SHP77 treated with DMSO at 0.1 percent for 48 hours (cell line): Measurements from ENCODE around the gene ME3.
"Not testable (repeated sequence)": the region's sequence is repeated elsewhere in the genome, so short reads cannot be mapped to it uniquely, and the experiment has no call there.

Source experiments
- DNase-seq: peaks from one replicate; lab custom pipeline; 2025; lab: John Stamatoyannopoulos, UW

The ME3 gene

DNA sequence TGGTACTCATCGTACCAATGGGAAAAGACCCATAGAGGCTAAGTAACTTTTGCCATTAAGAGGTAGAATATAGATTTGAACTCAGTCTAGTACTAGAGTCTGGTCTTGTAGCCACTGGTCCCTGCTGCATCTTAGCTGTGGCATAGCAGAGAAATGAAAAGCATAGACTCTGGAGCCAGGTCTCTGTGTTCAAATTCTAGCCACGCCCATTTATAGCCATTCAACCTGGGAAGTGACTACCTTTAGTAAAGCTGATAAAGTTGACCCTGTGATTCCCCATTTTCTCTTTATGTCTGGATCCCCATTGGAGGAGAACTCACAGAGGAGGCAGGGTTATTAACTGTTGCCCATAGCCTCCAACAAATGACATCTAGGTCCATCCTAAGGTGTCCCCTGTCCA lies 113.6 kb downstream of the ME3 start:
- no peak for DNase-seq

- no peak for DNase-seq
Measured at GRCh38 chr11:86558207-86558606, 114.2 kb downstream of the ME3 start.

- DNase-seq: no peak
Measured at GRCh38 chr11:86555866-86556265, 116.5 kb downstream of the ME3 start.

DNA sequence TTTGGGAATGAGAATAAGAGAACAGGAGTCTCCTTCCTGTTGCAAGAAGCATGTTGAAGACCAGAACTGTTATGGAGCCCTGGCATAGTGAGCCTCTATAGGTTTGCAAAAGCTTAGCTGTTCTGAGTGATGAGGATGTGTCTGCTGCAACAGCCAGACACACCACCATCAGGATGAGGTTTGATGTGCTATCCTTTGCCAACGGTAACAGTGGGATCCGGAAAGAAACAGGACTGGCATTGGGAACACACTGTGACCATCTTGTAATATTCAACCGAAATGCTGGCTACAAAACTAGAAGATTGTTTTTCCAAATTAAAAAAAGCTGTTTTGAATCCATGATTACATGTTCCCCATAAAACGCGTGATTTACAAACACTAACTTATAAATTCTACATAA lies 117.0 kb downstream of the ME3 start:
- no peak for DNase-seq

GRCh38 chr11:86553265-86553664 lies 119.2 kb downstream of the ME3 start:
- DNase-seq: no peak

- DNase-seq: no peak
Measured at GRCh38 chr11:86551288-86552092, 120.9 kb downstream of the ME3 start.

- DNase-seq: no peak
Measured at GRCh38 chr11:86550757-86551156, 121.7 kb downstream of the ME3 start.

DNA sequence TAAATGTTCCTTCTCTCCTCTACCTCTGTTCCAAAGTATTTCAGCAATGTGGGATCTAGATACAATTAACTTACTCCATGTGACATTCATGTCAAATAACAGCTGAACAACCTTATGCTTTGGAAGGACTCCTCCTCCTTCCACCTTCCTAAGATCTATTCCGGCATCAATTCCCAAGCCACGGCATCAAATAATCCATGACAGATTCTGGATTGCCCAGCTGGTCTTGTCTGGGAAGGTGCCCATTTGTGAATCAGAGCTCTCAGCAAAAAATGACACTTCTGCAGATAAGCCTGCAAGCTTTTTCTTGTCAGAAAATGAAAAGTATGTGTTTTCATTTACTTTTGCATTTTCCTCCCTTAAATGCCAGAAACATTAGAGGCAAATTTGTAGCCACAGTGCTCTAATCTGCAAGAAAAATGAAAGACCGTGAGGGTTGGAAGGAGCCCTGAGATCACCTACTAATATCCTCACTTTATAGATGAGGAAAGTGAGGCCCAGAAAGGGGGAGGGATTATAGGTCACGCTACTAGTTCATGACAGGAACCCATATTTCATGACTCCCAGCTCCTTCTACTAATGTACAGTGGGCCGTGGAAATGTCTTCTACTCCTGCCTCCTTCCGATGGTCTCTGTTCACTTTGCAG lies 124.0 kb downstream of the ME3 start:
- DNase-seq: no peak

DNA sequence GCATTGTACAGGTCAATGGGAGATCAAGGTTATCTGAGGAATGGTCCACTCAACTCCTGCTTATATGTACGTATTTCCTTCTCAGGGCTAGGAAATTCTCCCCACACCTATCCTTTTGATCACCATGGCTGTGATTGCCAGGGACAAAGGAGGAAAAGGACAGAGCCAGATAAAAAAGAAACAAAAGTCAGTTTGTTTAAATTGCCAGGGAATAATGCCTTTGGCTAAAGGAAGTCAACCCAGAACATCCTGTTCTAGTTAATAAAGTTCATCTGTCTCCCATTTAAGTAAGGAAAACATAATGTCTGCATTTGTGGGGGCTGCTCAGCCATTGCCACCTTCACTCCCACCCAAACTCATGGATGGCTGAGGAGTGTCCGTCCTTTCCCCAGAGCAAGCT lies 124.7 kb downstream of the ME3 start:
- no peak for DNase-seq

- DNase-seq: not testable (repeated sequence)
Measured at GRCh38 chr11:86541299-86541698, 131.1 kb downstream of the ME3 start.

DNA sequence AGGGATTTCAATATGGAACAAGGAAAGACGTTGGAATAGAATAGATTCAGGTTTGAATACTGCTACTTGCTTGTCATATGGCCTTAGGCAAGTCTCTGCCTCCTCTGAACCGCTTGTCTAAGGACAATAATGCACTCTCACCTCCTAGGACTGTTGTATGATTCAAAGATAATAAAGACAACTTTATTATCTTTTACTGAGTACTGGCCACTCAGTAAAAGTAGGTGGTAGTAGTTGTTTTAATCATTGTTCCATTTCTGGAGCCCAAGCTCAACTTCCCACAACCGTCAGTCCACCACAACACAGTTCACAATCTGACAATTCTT lies 134.2 kb downstream of the ME3 start:
- DNase-seq: no peak

DNA sequence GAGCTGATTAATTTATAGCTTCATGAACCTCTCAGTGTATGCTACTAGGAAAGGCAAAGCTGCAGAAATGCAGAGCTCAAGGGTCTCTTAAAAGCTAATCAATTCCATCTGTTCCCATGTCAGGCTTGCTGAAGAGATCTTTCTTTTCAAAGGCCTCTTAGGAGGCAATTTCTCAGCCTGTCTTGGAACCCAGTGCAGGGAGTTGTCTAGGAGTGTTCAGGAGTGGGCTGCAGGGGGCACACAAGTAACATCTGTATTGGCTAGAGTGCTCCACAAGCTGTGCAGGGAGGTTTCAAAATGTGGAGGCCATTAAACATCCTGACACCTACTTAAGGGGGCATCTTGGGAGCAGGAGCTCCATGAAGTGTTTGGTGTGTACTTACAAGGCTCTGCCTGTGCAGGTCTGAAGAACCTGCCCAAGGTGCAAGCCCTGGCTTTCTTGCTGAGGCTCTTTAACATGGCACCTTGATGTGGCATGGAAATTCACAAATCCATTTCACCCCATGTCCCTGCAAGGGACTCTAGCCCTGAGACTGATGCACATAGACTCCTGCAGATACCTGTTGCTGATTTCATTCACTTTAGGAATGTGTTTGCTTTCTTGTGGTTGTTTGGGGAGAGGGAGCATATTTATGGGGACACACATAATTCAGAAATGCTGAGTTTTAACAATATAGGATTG lies 134.7 kb downstream of the ME3 start:
- DNase-seq: no peak

- no peak for DNase-seq
Measured at GRCh38 chr11:86535773-86536172, 136.6 kb downstream of the ME3 start.

DNA sequence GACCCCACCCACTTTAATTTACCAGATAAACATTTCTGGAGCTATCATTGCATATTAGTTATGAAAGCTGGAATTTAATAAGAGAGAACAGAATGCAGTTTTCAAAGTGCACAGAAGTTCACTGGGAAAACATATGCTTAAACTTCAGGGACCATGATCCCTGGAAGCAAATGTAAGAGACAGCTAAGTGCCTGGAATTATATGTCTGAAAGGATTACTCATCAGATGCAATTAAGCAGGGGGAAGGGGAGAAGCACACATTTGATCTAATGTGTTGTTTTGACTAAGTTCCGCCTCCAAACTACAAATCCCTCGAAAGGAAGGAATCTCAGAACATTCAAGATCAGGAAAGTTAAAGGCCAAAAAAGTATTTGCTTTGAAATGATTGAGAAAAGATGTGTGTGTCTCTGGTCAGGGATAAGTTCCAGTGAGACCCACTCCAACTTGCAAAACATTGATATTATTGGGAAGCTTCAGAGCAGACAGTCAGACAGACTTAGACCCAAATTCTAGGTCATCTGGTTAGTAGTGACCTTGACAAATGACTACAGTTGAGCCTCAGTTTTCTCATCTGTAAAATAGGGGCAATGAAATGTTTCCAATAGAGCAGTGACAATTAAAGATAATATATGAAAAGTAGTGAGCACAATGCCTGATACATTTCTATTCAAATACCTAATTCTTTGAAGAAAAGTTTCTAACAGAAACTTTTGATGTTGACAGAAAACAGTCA lies 147.6 kb downstream of the ME3 start:
- DNase-seq: no peak

- no peak for DNase-seq
Measured at GRCh38 chr11:86523738-86524619, 148.4 kb downstream of the ME3 start.

DNA sequence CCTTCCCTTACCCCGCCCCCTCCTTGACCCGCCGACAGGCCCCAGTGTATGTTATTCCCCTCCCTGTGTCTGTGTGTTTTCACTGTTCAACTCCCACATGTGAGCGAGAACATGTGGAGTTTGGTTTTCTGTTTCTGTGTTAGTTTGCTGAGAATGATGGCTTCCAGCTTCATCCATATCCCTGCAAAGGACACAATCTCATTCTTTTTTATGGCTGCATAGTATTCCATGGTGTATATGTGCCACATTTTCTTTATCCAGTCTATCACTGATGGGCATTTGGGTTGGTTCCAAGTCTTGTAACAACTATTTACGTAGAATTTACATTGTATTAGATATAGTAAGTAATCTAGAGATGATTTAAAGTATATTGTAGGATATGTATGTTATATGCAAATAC lies 149.9 kb downstream of the ME3 start:
- DNase-seq: not testable (repeated sequence)

- no peak for DNase-seq
Measured at GRCh38 chr11:86519064-86519911, 153.1 kb downstream of the ME3 start.

- no peak for DNase-seq
Measured at GRCh38 chr11:86518211-86518610, 154.2 kb downstream of the ME3 start.

DNA sequence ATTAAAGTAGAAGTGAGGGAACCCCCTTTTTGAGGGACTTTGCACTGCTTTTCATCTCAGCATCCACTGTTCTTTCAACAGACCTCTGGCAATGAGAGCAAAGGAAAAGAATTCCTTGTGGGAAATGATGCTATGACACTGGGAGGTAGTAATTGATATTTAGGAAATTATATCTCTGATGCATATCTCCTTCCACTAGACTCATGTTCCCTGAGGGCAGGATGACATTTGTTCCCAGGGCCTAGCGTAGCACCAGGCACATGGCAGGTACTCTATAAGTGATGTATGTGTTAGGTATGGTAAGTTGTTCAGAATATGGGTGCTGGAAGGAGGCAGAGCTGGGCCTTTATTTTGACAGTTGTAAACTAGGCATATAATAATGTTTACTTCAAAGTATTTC lies 154.9 kb downstream of the ME3 start:
- DNase-seq: no peak

- DNase-seq: no peak
Measured at GRCh38 chr11:86515297-86516094, 156.9 kb downstream of the ME3 start.
